ENCODE data around the gene DCP2. TPM values are rescaled to one million over a fixed set of nuclear protein-coding genes. Genes with fewer than 3 reads are reported as not detected.

The DCP2 gene
- total and polyA plus RNA-seq, 5 donors from 2014 or later, result 60.7 to 149 (median 67.0) TPM

DNA sequence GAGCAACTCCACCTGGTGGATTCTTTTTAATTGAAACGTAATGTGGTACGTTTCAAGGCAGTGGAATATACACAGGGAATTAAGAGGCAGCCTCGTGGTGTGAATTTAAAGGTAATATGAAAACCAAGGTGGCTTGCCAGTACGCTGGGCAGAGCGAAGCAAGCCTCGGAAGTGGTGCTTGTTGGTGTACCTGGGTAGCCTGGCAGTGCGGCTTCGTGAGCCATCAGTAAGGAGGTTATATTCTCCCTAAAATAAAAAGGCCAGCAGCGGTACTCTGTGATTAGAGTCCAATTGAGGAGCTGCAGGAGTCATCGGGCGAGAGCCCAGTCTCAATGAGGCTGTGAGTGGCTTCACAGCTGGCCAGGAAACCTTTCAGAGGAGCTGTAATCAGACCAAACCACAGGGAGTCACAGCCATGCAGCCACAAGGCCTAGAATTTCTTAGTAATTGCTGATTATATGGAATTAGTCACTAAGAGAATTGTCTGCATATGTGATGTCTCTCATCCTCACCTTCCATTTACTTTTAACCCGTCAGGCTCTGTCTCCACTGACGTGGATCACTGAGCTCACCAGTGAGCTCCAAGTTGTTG is 57.7 kb downstream of the DCP2 start:
- Histone ChIP-seq H3K27ac (ENCODE audit: insufficient read depth, low read length, poor library complexity, severe bottlenecking) (no peak overlapping the region), H3K4me3 (ENCODE audit: low read depth, low read length) (no peak overlapping the region), H3K27me3 (ENCODE audit: control insufficient read depth, insufficient read depth, low read length) (no peaks in the 10 kb centered on the region), H3K9me3 (ENCODE audit: control insufficient read depth in 2 of 2, low read length in 2 of 2) (no peaks in the 10 kb centered on the region), H3K4me1 (ENCODE audit: control insufficient read depth, insufficient read depth, low read length, poor library complexity, severe bottlenecking) (peaks cover 4% of the 10 kb centered on the region), H3K36me3 (ENCODE audit: control insufficient read depth, insufficient read depth, low read length) (no peaks in the 10 kb centered on the region)
- no peaks in the 10 kb centered on the region for H3K27me3 Mint-ChIP-seq
- no peak overlapping the region for H3K4me3 Mint-ChIP-seq
- ATAC-seq (ENCODE audit: low read depth in 2 of 2) (no peak), DNase-seq (no peak)
- H3K27ac Mint-ChIP-seq, result peak overlapping the region; percentile 4 to 80 (median 65)
- peaks cover 5 to 21% (median 15%) of the 10 kb centered on the region in 4 donors for H3K4me1 Mint-ChIP-seq
- peaks cover 20% of the 10 kb centered on the region for H3K36me3 Mint-ChIP-seq
- peaks cover 0 to 1% (median 0%) of the 10 kb centered on the region in 7 donors for H3K9me3 Mint-ChIP-seq

DNA sequence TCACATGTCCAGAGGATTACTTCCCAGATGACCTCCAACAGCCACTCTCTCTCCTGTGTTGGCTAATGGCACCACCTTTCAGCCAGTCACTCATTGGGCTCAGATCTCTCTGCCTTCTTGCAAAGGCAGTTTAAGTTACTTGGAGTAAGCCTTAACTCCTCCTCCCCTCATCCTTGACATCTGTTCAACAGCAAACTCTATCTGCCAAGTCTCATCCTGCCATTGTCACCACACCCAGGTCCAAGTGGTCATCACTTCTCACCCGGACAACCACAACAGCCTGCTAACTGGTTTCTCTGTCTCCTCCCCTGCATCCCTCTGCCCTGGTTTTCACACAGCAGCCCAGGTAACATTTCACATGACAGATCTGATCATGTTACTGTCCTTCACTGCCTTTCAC is 58.5 kb downstream of the DCP2 start:
- H3K4me1 ChIP-seq (ENCODE audit: control insufficient read depth, insufficient read depth, low read length, poor library complexity, severe bottlenecking), result peaks cover 4% of the 10 kb centered on the region
- H3K4me3 Mint-ChIP-seq, result no peak overlapping the region
- H3K9me3 ChIP-seq (ENCODE audit: control insufficient read depth in 2 of 2, low read length in 2 of 2), result no peaks in the 10 kb centered on the region
- no peaks in the 10 kb centered on the region for H3K27me3 Mint-ChIP-seq
- ATAC-seq (ENCODE audit: low read depth in 2 of 2), result no peak
- no peak overlapping the region for H3K27ac ChIP-seq (ENCODE audit: insufficient read depth, low read length, poor library complexity, severe bottlenecking)
- H3K4me3 ChIP-seq (ENCODE audit: low read depth, low read length), result no peak overlapping the region
- no peaks in the 10 kb centered on the region for H3K27me3 ChIP-seq (ENCODE audit: control insufficient read depth, insufficient read depth, low read length)
- H3K4me1 Mint-ChIP-seq, result peaks cover 5 to 21% (median 14%) of the 10 kb centered on the region in 4 donors
- peaks cover 12% of the 10 kb centered on the region for H3K36me3 Mint-ChIP-seq
- peak overlapping the region in 2 of 3 donors; percentile 22 to 65 for H3K27ac Mint-ChIP-seq
- H3K9me3 Mint-ChIP-seq, result peaks cover 0 to 1% (median 0%) of the 10 kb centered on the region in 7 donors
- no peak for DNase-seq
- no peaks in the 10 kb centered on the region for H3K36me3 ChIP-seq (ENCODE audit: control insufficient read depth, insufficient read depth, low read length)

DNA sequence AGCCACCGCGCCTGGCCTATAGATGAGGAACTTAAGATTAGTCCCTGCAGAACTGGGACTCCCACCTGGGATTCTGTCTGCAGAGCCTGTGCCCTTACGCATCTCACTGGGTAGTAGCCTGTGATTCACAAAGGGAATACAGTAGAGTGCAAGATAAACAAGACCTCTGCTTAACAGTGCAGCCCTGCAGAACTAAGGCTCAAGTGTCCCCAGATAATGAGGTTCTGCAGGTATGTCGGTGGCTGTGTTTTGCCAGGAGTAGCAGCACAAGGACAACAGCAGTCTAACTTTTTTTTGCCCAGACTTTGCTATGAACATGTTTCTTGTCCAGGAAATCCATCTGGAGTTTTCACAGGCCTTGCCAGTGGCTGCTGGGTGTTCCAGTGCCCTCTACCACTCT is 59.7 kb downstream of the DCP2 start:
- Histone ChIP-seq H3K27ac (ENCODE audit: insufficient read depth, low read length, poor library complexity, severe bottlenecking) (no peak overlapping the region), H3K9me3 (ENCODE audit: control insufficient read depth in 2 of 2, low read length in 2 of 2) (no peaks in the 10 kb centered on the region), H3K36me3 (ENCODE audit: control insufficient read depth, insufficient read depth, low read length) (no peaks in the 10 kb centered on the region), H3K4me3 (ENCODE audit: low read depth, low read length) (no peak overlapping the region), H3K4me1 (ENCODE audit: control insufficient read depth, insufficient read depth, low read length, poor library complexity, severe bottlenecking) (peaks cover 4% of the 10 kb centered on the region), H3K27me3 (ENCODE audit: control insufficient read depth, insufficient read depth, low read length) (no peaks in the 10 kb centered on the region)
- Mint-ChIP-seq H3K9me3 (peaks cover 0 to 1% (median 0%) of the 10 kb centered on the region in 7 donors), H3K27ac (no peak overlapping the region), H3K4me1 (peaks cover 5 to 21% (median 14%) of the 10 kb centered on the region in 4 donors), H3K4me3 (no peak overlapping the region), H3K36me3 (peaks cover 12% of the 10 kb centered on the region), H3K27me3 (no peaks in the 10 kb centered on the region)
- no peak for DNase-seq
- ATAC-seq (ENCODE audit: low read depth in 2 of 2), result no peak

DNA sequence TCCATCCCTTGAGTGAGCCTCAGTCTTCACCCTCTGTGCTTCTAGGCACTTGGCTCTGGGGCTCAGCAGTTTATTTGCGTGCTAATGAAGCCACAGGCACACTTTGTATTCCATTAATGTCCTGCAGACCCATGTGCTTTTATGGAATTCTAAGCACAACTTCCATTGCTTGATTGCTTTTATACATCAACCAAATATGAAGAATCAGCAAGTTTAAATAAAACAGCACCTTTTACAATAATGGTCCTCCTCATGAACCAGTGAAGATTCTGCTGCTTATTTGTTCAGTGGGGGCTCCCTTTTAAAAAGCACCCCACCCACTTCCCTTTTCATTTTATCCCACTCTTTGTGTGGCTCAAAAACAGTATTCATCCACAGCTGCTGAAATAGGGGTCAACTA is 60.2 kb downstream of the DCP2 start:
- Mint-ChIP-seq H3K36me3 (peaks cover 12% of the 10 kb centered on the region), H3K4me3 (no peak overlapping the region), H3K27ac (no peak overlapping the region), H3K9me3 (no peaks in the 10 kb centered on the region), H3K27me3 (no peaks in the 10 kb centered on the region), H3K4me1 (peaks cover 5 to 21% (median 14%) of the 10 kb centered on the region in 4 donors)
- Histone ChIP-seq H3K36me3 (ENCODE audit: control insufficient read depth, insufficient read depth, low read length) (no peaks in the 10 kb centered on the region), H3K27me3 (ENCODE audit: control insufficient read depth, insufficient read depth, low read length) (no peaks in the 10 kb centered on the region), H3K4me3 (ENCODE audit: low read depth, low read length) (no peak overlapping the region), H3K9me3 (ENCODE audit: control insufficient read depth in 2 of 2, low read length in 2 of 2) (no peaks in the 10 kb centered on the region), H3K27ac (ENCODE audit: insufficient read depth, low read length, poor library complexity, severe bottlenecking) (no peak overlapping the region), H3K4me1 (ENCODE audit: control insufficient read depth, insufficient read depth, low read length, poor library complexity, severe bottlenecking) (peaks cover 4% of the 10 kb centered on the region)
- ATAC-seq (ENCODE audit: low read depth in 2 of 2) (no peak), DNase-seq (no peak)

DNA sequence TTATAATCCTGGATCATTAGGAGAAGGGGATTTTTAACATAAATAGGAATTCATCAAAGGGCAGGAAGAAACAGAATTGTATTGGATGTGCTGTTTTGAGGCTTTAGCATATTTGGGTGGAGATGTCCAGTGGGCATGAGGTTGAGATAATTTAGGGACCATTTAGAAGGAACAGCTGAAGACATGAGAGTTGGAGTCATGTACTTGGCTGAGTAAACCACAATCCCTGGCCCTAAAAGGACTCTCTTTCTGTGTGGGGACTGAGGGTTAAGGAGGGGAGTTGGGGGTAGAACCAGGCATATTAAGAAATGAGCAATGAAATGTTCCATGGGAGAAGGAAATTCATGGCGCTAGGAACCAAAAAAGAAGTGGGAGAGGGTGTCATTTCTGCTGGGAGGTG is 61.5 kb downstream of the DCP2 start:
- H3K4me1 ChIP-seq (ENCODE audit: control insufficient read depth, insufficient read depth, low read length, poor library complexity, severe bottlenecking), result peaks cover under 1% of the 10 kb centered on the region
- DNase-seq (no peak), ATAC-seq (ENCODE audit: low read depth in 2 of 2) (no peak)
- peaks cover 5 to 13% (median 8%) of the 10 kb centered on the region in 4 donors for H3K4me1 Mint-ChIP-seq
- H3K4me3 ChIP-seq (ENCODE audit: low read depth, low read length), result no peak overlapping the region
- no peak overlapping the region for H3K27ac ChIP-seq (ENCODE audit: insufficient read depth, low read length, poor library complexity, severe bottlenecking)
- no peaks in the 10 kb centered on the region for H3K9me3 Mint-ChIP-seq
- no peaks in the 10 kb centered on the region for H3K27me3 ChIP-seq (ENCODE audit: control insufficient read depth, insufficient read depth, low read length)
- peaks cover 12% of the 10 kb centered on the region for H3K36me3 Mint-ChIP-seq
- H3K4me3 Mint-ChIP-seq, result no peak overlapping the region
- H3K27ac Mint-ChIP-seq, result peak overlapping the region in 1 of 3 donors; percentile 42
- H3K9me3 ChIP-seq (ENCODE audit: control insufficient read depth in 2 of 2, low read length in 2 of 2), result no peaks in the 10 kb centered on the region
- H3K36me3 ChIP-seq (ENCODE audit: control insufficient read depth, insufficient read depth, low read length), result no peaks in the 10 kb centered on the region
- H3K27me3 Mint-ChIP-seq, result no peaks in the 10 kb centered on the region

GRCh38 chr5:113038714-113039113 is 62.1 kb downstream of the DCP2 start:
- Histone ChIP-seq H3K4me1 (ENCODE audit: control insufficient read depth, insufficient read depth, low read length, poor library complexity, severe bottlenecking) (no peaks in the 10 kb centered on the region), H3K27me3 (ENCODE audit: control insufficient read depth, insufficient read depth, low read length) (no peaks in the 10 kb centered on the region), H3K36me3 (ENCODE audit: control insufficient read depth, insufficient read depth, low read length) (no peaks in the 10 kb centered on the region), H3K4me3 (ENCODE audit: low read depth, low read length) (no peak overlapping the region), H3K9me3 (ENCODE audit: control insufficient read depth in 2 of 2, low read length in 2 of 2) (no peaks in the 10 kb centered on the region), H3K27ac (ENCODE audit: insufficient read depth, low read length, poor library complexity, severe bottlenecking) (no peak overlapping the region)
- Mint-ChIP-seq H3K4me3 (no peak overlapping the region), H3K4me1 (peaks cover 0 to 11% (median 6%) of the 10 kb centered on the region in 4 donors), H3K27ac (no peak overlapping the region), H3K9me3 (no peaks in the 10 kb centered on the region), H3K36me3 (peaks cover 12% of the 10 kb centered on the region), H3K27me3 (no peaks in the 10 kb centered on the region)
- DNase-seq, result no peak
- no peak for ATAC-seq (ENCODE audit: low read depth in 2 of 2)

DNA sequence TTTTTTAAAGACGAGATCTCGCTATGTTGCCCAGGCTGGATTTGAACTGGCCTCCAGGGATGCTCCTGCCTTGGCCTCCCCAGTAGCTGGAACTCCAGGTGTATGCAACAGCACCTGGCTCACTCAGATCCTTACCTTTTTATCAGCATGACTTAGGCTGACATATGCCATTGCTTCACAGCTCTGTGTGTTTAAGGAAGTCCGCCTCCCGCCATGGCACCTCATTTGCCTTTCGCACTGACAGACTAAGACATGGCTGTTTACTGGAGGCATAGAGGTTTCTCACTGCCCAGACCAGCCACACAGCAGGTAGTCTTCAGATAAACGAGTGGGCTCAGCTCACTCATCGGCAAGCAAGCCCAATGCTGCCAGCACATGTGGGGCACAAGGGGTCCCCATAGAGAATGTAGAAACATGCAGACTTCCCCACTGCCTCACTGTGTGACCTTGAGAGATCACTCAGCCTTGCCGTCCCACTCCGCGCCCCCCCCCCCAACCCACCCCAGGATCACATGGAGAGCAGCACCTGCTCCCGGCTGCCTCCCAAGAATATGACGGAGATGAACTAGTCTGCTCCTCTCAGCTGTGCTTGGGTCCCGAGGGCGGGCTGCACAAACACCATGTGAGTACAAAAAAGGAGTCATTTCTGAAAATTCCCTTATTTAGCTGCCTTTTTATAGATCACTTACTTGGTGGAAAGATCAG is 62.8 kb downstream of the DCP2 start:
- DNase-seq, result no peak
- Mint-ChIP-seq H3K4me3 (no peak overlapping the region), H3K36me3 (peaks cover 16% of the 10 kb centered on the region)

GRCh38 chr5:113039934-113040285 is 63.3 kb downstream of the DCP2 start:
- Mint-ChIP-seq H3K4me1 (peaks cover 0 to 8% (median 5%) of the 10 kb centered on the region in 4 donors), H3K4me3 (no peak overlapping the region), H3K9me3 (no peaks in the 10 kb centered on the region), H3K36me3 (peaks cover 16% of the 10 kb centered on the region), H3K27me3 (no peaks in the 10 kb centered on the region), H3K27ac (no peak overlapping the region)
- H3K27ac ChIP-seq (ENCODE audit: insufficient read depth, low read length, poor library complexity, severe bottlenecking), result no peak overlapping the region
- H3K27me3 ChIP-seq (ENCODE audit: control insufficient read depth, insufficient read depth, low read length), result no peaks in the 10 kb centered on the region
- no peaks in the 10 kb centered on the region for H3K4me1 ChIP-seq (ENCODE audit: control insufficient read depth, insufficient read depth, low read length, poor library complexity, severe bottlenecking)
- H3K4me3 ChIP-seq (ENCODE audit: low read depth, low read length), result no peak overlapping the region
- DNase-seq, result no peak
- no peaks in the 10 kb centered on the region for H3K9me3 ChIP-seq (ENCODE audit: control insufficient read depth in 2 of 2, low read length in 2 of 2)
- no peaks in the 10 kb centered on the region for H3K36me3 ChIP-seq (ENCODE audit: control insufficient read depth, insufficient read depth, low read length)
- no peak for ATAC-seq (ENCODE audit: low read depth in 2 of 2)

More for the DNA sequence above, 62.8 kb downstream of the DCP2 start:
- H3K36me3 ChIP-seq (ENCODE audit: control insufficient read depth, insufficient read depth, low read length), result no peaks in the 10 kb centered on the region
- Mint-ChIP-seq H3K9me3 (no peaks in the 10 kb centered on the region), H3K27ac (no peak overlapping the region), H3K4me1 (peaks cover 0 to 11% (median 6%) of the 10 kb centered on the region in 4 donors), H3K27me3 (no peaks in the 10 kb centered on the region)
- H3K27ac ChIP-seq (ENCODE audit: insufficient read depth, low read length, poor library complexity, severe bottlenecking), result no peak overlapping the region
- H3K27me3 ChIP-seq (ENCODE audit: control insufficient read depth, insufficient read depth, low read length), result no peaks in the 10 kb centered on the region
- H3K4me3 ChIP-seq (ENCODE audit: low read depth, low read length), result no peak overlapping the region
- H3K9me3 ChIP-seq (ENCODE audit: control insufficient read depth in 2 of 2, low read length in 2 of 2), result no peaks in the 10 kb centered on the region
- no peaks in the 10 kb centered on the region for H3K4me1 ChIP-seq (ENCODE audit: control insufficient read depth, insufficient read depth, low read length, poor library complexity, severe bottlenecking)
- ATAC-seq (ENCODE audit: low read depth in 2 of 2), result no peak
